HepG2 (cell line): ENCODE measurements around the gene SYMPK. TPM values are rescaled to one million over a fixed set of nuclear protein-coding genes. Genes with fewer than 3 reads are reported as not detected.

ENCODE experiments used
- ATAC-seq: fragments of 200-7000 bp; cut with Tn5 transposase; 3 replicates; pipeline ENCODE4 v1.9.1; 2020; ENCODE audit warnings: mild to moderate bottlenecking, moderate library complexity
- BruUV-seq: library from RNA; stranded (reverse); fragments of 400-500 nt; replicated peaks from 2 replicates; lab custom pipeline; 2021; lab: Mats Ljungman, UMichigan
- CTCF ChIA-PET: fragments of 300-600 bp; formaldehyde crosslinking; extraction: SDS; loops from one replicate; lab custom pipeline; 2021; ENCODE audit warnings: low total read pairs, inconsistent platforms, low intra/inter-chr PET ratio; lab: Yijun Ruan, JAX
- POLR2A ChIA-PET: fragments of 350-600 bp; sonication (Branson Sonifier 250); formaldehyde crosslinking; loops from one replicate; lab custom pipeline; 2020; ENCODE audit warnings: antibody characterized with exemption, inconsistent platforms; lab: Yijun Ruan, JAX
- DNase-seq: peaks from one replicate; pipeline ENCODE4 v3.0.0-alpha.2; 2015; ENCODE audit warnings: low spot score
- FAIRE-seq: peaks from 3 replicates; lab custom pipeline; 2011; peaks lifted over from hg19 to GRCh38; lab: Jason Lieb, UNC
- H2AFZ ChIP-seq: one replicate; pipeline ENCODE4 v1.6.1; 2011; ENCODE audit warnings: low read length, inconsistent platforms
- H3K27ac ChIP-seq: fragments of 300-600 bp; 3 replicates; pipeline ENCODE4 v1.8.0; 2011; ENCODE audit warnings: mixed run types, mild to moderate bottlenecking, mixed read lengths, low read length, inconsistent platforms; ENCODE audit not compliant: insufficient read depth; ENCODE audit errors: extremely low read length
- H3K27me3 ChIP-seq, 2 experiments: fragments of 200-600 bp in 1 of 2; 2 replicates in 1 of 2; 3 replicates in 1 of 2; pipeline versions ENCODE4 v1.6.0 to v1.8.0; 2011; ENCODE audit warnings: low read length in 2 of 2, mild to moderate bottlenecking in 2 of 2, moderate library complexity in 2 of 2, inconsistent platforms in 1 of 2; ENCODE audit not compliant: insufficient read depth in 2 of 2, control insufficient read depth in 1 of 2
- H3K36me3 ChIP-seq, 2 experiments: fragments of 200-600 bp in 1 of 2; replicated peaks in 1 of 2; 2 replicates in 1 of 2; 3 replicates in 1 of 2; pipeline versions ENCODE4 v1.5.1 to v1.8.0; 2011; ENCODE audit warnings: low read length in 2 of 2, inconsistent platforms in 1 of 2; ENCODE audit not compliant: insufficient read depth in 2 of 2, control insufficient read depth in 1 of 2
- H3K4me1 ChIP-seq: 2 replicates; pipeline ENCODE4 v1.5.1; 2012; ENCODE audit warnings: low read length, inconsistent platforms; ENCODE audit not compliant: insufficient read depth
- H3K4me2 ChIP-seq: 2 replicates; pipeline ENCODE4 v1.6.0; 2011; ENCODE audit warnings: low read depth, low read length, inconsistent platforms
- H3K4me3 ChIP-seq, 3 experiments: fragments of 200-600 bp in 1 of 3; sonication (generic), shearing (Covaris generic) in 1 of 3; replicated peaks in 1 of 3; 2 replicates each; pipeline ENCODE4 v1.5.1; 2011 to 2016; ENCODE audit warnings: low read length in 3 of 3, inconsistent platforms in 2 of 3, low read depth in 2 of 3, mild to moderate bottlenecking in 2 of 3, control low read depth in 1 of 3, mixed read lengths in 1 of 3; ENCODE audit not compliant: insufficient read depth in 1 of 3
- H3K79me2 ChIP-seq: one replicate; pipeline ENCODE4 v1.6.1; 2011; ENCODE audit warnings: low read length, inconsistent platforms; ENCODE audit not compliant: insufficient read depth
- H3K9ac ChIP-seq: 2 replicates; pipeline ENCODE4 v1.6.0; 2011; ENCODE audit warnings: mild to moderate bottlenecking, low read depth, low read length, inconsistent platforms; ENCODE audit not compliant: insufficient read depth
- H3K9me3 ChIP-seq: 2 replicates; pipeline ENCODE4 v1.5.1; 2012; ENCODE audit warnings: mild to moderate bottlenecking, low read length
- H4K20me1 ChIP-seq: 2 replicates; pipeline ENCODE4 v1.6.0; 2011; ENCODE audit warnings: inconsistent platforms, mild to moderate bottlenecking, low read length, moderate library complexity; ENCODE audit not compliant: insufficient read depth
- AGO2 ChIP-seq: fragments of 200-400 bp; formaldehyde crosslinking; optimal IDR thresholded peaks from 2 replicates; pipeline ENCODE3; 2017; ENCODE audit warnings: mild to moderate bottlenecking, low read depth, low read length, moderate library complexity
- PHF21A ChIP-seq: sonication (generic); formaldehyde crosslinking; IDR thresholded peaks from 2 replicates; pipeline ENCODE4 v1.5.0; 2020; ENCODE audit warnings: mild to moderate bottlenecking, missing genetic modification reagents
- SRSF1 ChIP-seq: fragments of 200-400 bp; formaldehyde crosslinking; optimal IDR thresholded peaks from 2 replicates; pipeline ENCODE3; 2017; ENCODE audit warnings: mild to moderate bottlenecking, low read depth, low read length, moderate library complexity
- THAP9 ChIP-seq: sonication (generic); formaldehyde crosslinking; IDR thresholded peaks from 2 replicates; pipeline ENCODE4; 2020; ENCODE audit warnings: missing genetic modification reagents, mild to moderate bottlenecking, borderline replicate concordance
- ZNF556 ChIP-seq: sonication (generic); formaldehyde crosslinking; IDR thresholded peaks from 2 replicates; pipeline ENCODE4 v1.4.0; 2020; ENCODE audit warnings: mild to moderate bottlenecking, missing genetic modification reagents, borderline replicate concordance
- WGBS: methylation state at CpG from one replicate; pipeline ENCODE4 v1.1.6; 2017; ENCODE audit warnings: low lambda C conversion rate; 5-methylcytosine and 5-hydroxymethylcytosine counted together
- in situ Hi-C: cut with HindIII; loops from 2 replicates; pipeline ENCODE4 v1.10.0; 2017; ENCODE audit warnings: low pct_unique_long_range_greater_than_20kb; ENCODE audit not compliant: extremely low pct_ligation_motif_present
- intact Hi-C: fragments of 100-400 bp; cut with micrococcal nuclease; formaldehyde crosslinking; loops from one replicate; pipeline ENCODE4 v1.10.0; 2022; ENCODE audit not compliant: unreplicated experiment
- polyA plus RNA-seq, 8 experiments: library from polyadenylated mRNA; depleted of rRNA in 3 of 8; stranded (reverse) in 7 of 8; unstranded in 1 of 8; fragments of >200 nt; fragmentation: Illumina TruSeq in 4 of 8; extraction: Trizol in 4 of 8; gene quantifications; 2 replicates each; pipeline versions ENCODE4 v1.2.1 to v1.2.3, GENCODE V29; 2011 to 2016; ENCODE audit warnings: low read depth in 4 of 8, missing spikeins in 1 of 8, mixed read lengths in 1 of 8; ENCODE audit not compliant: insufficient read depth in 1 of 8
- total RNA-seq, 5 experiments: library from RNA; depleted of rRNA; stranded (reverse); fragments of >200 nt; fragmentation: Illumina TruSeq; extraction: Trizol; gene quantifications; 2 replicates each; pipeline ENCODE4 v1.2.3, GENCODE V29; 2016; ENCODE audit warnings: low read depth in 1 of 5

SYMPK gene
- total and polyA plus RNA-seq, 2 of the 13 experiments (the other 11 are each of a cell fraction or from before 2014, with no cell fraction given): 21.9 to 55.7 TPM

GRCh38 chr19:45782820-45783785, 79.8 kb downstream of the SYMPK start:
- DNase-seq (no peak), FAIRE-seq (no peak), ATAC-seq (no peak)
- Histone ChIP-seq H3K36me3 (peaks cover 2 to 11% of the 10 kb centered on the region in 2 experiments; a peak in 2 of 5 replicates), H2AFZ (no peak overlapping the region), H3K9ac (no peak overlapping the region), H3K9me3 (no peaks in the 10 kb centered on the region), H3K79me2 (no peaks in the 10 kb centered on the region), H3K4me3 (no peak overlapping the region), H3K4me2 (no peak overlapping the region), H3K27ac (no peak overlapping the region), H3K4me1 (peaks cover 35% of the 10 kb centered on the region), H3K27me3 (no peaks in the 10 kb centered on the region; a peak in 1 of 5 replicates), H4K20me1 (peaks cover 4% of the 10 kb centered on the region; the same call in 1 of the 2 replicates)
- intact Hi-C loops: no loop called here
- ChIA-PET CTCF (no interaction called here), POLR2A (interaction anchor here (0.5 to 4.7 kb wide), 4 partner anchors 11 to 103 kb away, joined by 3 to 53 read pairs (median 4); partner anchors contain the start of genes IRF2BP1 and SIX5)
- no TSS peak for BruUV-seq
- in situ Hi-C loops: no loop called here
- 89% methylated on average over 23 of the region's 26 CpGs for WGBS
- TF ChIP-seq SRSF1: no peak
- peak; percentile 57 for TF ChIP-seq AGO2
- no peak for TF ChIP-seq THAP9 (CRISPR knock-in tag)
- no peak for TF ChIP-seq ZNF556 (CRISPR knock-in tag)
- TF ChIP-seq PHF21A: no peak
- TF ChIP-seq, all 625 proteins: peak for 1
